ENCODE results near the gene ARFIP1.

- TF ChIP-seq CTCF (IDR thresholded peaks at IDR 0.05) = no peak
- no peak for TF ChIP-seq POLR2A (IDR thresholded peaks at IDR 0.05)
These were observed 45.1 kb upstream of the ARFIP1 start for GRCh38 chr4:152734699-152735050.
